CD4-positive, alpha-beta T cell treated with Interleukin-17A for 1 hour (primary cell): ENCODE data around the gene ARHGAP26.

ENCODE experiments used
- DNase-seq: peaks from one replicate; pipeline ENCODE4 v3.0.0-alpha.2; 2020

Gene ARHGAP26

DNA sequence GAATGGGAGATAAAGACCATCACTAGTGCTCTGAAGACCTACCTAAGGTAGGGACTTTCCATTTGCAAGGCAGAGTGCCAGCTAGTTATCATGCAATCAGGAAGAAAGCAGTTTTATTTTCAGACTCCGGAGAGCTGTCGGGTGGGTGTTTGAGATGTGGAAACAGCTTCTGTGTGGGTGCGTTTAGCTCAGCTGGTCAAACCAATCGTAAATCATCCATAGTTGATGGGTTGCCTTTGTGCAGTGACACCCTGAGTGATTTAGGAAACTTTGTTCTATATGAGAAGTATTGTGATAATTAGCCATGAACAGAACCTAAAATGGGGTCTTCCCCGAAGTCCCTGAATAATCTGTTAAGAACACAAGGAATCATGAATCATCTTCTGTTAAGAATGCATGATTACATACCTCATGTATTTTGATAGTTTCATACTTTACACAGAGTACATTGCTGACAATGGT is 284.3 kb downstream of the ARHGAP26 start:
- peak; percentile 24 for DNase-seq

DNA sequence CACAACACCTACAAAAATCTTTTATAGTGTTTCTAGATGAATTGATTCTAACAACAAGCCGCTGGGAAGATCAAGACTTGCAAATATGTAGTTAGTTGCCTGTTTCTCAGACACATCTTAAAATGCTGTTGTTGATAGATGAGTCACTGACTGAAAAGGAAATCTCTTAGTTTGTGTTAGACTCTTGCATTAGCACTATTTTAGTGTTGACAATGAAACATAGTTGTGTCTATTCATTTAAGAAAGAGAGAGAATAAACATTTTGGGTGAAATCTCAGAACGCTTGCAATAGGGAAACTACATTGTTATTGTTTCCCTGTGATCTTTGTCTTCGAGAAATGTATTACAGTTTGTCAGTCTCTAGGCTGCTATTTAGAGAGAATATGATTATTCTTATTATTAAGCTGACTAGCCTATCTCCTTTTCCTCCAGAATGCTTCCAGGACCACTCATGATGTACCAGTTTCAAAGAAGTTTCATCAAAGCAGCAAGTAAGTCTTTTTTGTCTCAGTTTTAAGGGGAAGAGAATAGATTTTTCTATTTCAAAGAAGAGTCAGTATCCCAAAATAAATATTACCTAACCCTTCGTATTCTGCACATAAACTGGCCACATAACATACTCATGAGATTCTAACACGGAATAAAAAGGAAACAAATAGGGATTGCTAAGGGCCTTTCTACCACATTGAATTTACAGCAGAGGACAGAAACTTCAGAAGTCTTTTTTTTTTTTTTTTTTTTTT is 285.6 kb downstream of the ARHGAP26 start:
- DNase-seq: no peak

DNA sequence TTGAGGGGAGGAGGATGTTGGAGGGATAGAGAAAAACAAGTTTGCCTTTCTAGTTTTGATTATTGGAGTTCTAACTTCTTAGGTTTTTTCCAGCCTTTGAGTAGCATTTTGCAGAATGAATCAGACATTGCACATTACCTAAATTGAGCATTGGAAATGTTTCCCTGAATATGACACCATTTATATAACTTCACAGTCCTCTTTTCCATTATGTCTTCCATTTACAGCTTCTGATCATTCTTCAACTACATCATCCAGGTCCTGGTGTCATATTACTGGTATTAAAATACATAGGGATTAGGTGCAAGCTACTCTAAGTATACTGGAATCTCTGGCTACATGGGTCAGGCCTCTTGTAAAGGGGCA is 286.1 kb downstream of the ARHGAP26 start:
- DNase-seq: no peak

DNA sequence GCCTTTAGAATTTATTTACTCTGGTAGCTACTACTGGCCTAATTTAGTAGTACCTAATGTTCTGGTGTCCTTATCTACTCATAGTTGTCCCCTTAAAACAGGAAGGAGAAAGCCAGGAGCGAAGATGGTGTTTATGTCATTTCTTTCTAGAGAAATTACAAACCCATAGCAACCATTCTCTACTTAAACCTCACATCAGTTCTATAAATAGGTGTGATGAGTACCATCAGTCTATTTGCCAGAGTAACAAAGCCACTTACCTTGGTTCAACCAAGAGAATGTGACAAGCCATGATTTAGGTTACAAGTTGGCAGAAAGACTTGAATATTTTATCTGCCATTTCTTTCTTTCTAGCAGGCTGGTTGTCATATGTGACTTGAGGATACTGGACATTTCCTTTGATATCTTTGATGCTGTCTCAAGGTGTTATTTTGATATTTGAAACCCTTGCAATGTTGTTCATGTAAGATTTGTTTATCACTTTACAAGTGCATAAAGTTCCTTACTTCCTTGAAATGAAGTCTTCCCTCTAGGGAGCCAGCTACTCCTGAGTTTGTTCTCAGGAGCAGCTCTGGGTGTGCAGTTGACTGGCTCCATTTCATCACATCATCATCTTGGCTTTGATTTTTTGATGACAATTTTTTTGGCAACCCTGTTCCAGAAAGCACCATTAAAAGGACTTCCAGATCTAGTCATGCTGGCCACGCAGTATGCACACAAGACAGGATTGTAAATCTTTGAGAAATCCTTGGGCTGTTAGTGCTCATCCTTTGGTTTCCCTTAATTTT is 286.8 kb downstream of the ARHGAP26 start:
- no peak for DNase-seq

DNA sequence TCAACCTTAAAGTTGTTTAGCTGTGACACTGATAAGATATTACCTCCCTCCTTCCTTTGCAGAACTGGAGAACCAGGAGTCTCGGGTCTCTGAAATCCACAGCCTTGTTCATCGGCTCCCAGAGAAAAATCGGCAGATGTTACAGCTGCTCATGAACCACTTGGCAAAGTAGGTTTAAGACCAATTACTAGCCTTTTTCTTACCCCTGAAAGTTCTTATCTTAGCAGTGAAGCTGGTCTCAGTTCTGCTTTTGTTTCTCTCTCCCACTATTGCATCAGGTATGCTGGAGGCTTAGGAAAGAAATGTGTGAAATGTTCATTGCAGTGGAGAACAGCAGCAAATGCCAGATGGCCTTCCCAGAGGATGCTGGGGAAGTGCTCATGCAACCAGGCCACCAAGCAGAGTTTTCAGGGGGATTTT is 287.4 kb downstream of the ARHGAP26 start:
- no peak for DNase-seq

DNA sequence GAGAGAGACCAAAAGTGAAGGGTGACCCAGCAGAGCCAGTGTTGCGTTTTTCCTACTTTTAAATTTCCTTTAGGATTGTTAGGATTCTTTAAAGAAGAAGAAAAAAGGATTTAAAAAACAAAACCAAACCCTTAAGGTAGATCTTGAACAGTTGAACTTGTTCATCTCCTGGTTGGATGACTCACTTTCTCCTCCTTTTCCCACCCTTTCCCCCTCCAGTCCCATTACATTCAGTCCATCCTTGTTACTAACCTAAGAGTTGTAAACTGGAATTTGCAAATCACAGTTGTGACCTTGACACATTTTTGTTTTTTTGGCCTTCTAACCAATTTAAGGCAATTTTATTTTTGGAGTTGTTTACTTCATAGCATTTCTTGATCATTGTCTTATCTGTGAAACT is 289.2 kb downstream of the ARHGAP26 start:
- DNase-seq: no peak

DNA sequence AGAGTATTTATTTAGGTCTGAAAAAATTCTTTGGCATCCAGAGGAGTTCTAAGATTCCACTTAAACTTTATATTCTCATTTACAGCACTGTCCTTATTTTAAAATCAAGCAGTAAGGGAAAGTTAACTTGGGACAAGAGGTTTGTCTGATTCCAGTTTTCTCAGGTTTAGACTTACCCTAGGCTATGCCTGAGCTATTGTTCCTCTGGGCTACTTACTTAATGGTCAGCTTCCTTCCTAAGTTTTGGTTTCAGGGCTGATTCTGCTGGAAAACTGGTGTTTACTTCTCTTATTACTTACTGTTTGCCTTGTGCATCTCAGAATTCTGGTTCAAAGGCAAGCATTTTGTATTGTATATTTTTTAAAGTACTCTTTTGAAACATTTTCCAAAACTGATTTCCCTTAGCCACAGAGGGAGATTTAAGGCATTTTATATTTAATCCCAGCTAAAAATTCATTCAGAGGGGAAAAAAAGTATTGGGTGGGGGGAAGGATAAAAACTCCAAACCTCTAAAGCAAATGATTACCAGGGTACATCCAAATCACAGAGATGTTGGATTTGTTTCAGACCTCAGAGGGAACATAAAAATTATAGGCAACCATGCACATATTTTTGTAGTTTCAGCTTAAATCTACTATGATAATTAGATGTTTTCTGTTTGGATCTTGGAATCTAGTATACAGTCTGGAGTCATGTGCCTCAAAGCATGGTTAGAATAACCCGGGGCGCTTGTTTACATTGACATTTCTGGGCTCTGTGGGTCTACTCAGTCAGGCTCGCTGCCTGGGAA is 290.0 kb downstream of the ARHGAP26 start:
- DNase-seq: no peak

DNA sequence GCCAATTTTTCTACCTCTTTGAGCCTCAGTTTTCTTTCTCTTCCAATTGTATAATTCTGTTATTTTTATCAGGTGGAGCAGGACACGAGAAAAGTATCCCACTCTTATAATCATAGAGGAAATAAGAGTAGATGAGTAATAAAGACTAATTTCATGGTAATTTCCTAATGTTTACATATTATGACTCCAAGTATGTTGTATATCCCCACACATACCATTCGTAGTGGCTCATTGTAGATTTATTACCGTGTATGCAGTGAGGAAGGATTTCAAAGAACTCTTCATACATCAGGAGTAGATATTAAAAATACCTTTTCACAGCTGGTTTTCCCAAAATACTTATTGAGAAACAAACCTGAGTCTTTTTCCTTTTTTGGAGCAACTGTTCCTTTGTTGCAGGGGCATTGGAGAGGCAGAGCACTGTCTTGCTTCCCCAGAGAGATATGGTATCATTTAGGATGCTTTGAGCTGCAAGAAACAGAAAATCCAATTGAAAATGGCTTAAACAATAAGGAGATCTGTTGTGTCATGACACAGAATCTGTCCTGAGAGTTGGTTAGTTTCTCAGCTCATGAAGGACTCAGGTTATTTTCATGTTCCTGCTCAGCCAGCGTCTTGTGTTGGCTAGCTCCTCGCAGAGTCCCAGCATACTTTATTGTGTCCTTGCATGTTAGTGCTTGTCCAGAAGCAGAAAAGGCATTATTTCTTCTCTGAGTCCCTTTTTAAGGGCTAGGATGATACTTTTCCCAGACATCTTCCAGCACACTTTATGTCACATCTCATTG is 291.2 kb downstream of the ARHGAP26 start:
- DNase-seq: no peak

DNA sequence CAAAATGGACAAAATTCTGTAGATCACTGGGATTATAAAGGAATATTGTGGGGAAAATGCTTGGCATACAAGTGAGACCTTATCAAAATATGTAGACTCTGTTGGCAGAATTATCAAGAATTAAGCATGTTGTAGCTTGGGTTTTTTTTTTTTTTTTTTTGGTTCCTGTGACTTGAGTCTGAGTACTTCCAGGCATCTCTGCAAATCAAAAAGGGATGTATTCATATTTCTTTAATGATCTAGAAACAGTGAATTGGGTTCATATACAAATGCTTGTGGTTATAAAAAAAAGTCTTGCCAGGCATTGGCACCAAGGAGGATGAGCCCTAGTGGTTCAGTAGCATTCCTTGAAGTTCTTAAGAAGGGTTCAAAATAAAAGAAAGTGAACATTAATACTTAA is 292.2 kb downstream of the ARHGAP26 start:
- no peak for DNase-seq

DNA sequence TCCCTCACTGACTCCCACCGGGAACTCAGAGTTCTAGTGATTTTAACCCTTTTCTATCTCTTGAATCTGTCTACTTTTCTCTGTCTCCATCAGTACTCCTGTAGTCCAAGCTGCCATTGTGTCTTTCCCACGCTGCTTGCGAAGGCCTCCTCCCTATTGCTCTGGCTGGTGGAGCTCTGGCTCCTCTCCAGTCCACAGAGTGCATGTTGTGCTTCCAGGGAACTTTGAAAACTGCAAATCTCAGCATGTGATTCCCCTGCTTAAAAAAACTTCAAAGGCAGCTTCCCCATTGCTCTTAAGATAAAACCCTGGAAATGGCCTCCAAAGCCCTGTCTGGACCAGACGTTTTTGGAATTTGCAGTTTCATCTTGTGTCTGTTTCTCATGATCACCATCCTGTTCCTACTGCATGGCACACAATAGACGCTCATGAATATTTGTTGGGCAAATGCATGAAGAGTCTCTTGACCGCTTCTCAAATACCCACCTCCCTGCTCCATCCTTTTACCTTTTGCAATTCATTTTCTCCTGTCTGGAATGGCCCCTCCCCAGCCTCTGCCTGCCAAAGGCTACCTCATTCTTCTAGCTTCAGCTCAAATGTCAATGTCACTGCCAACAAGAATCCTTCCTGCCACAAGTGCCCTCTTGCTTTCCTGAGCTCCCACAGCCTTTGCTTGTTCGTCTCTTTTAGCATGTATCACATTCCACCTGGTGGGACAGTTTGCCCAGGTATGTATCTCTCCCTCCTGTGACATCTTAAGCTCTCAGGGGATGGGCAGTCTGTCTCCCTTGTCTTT is 293.2 kb downstream of the ARHGAP26 start:
- no peak for DNase-seq

DNA sequence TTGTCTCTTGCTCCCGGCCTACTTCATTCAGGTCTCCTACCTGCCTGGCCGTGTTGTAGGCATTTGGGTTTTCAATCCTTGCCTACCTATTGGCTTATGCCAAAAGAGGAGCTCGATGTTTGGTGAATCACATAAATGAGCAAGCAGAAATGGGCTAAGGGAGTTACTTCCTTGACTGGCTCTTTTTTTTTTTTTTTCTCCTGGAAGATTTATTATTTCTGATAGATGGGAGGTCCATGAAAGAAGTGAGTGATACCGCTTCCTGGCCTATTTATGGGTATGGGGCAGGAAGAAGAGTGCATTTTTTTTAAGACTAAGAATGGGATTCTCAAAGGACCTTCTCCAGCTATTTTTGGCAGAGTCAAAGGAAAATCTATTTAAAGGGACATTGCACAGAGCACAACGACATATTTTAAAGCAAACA is 294.1 kb downstream of the ARHGAP26 start:
- DNase-seq: no peak

DNA sequence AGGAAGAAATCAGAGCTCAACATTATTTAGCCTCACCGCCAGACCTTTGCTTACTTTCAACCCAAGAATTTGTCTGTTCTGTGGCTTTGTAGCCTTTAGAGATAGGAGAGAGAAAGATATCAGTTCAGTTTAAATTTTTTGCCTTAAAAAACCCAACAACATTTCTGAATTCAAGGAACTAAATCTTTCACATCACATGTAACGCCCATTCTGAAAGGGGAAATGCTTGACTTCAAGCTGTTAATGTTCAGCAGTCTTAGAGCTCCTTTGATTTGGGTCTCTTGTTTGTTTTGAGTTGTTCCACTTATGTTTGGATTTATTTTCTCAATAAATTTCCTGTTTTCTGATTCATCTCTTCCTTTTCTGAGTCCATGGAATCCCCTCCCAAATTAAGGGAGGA is 294.5 kb downstream of the ARHGAP26 start:
- no peak for DNase-seq

DNA sequence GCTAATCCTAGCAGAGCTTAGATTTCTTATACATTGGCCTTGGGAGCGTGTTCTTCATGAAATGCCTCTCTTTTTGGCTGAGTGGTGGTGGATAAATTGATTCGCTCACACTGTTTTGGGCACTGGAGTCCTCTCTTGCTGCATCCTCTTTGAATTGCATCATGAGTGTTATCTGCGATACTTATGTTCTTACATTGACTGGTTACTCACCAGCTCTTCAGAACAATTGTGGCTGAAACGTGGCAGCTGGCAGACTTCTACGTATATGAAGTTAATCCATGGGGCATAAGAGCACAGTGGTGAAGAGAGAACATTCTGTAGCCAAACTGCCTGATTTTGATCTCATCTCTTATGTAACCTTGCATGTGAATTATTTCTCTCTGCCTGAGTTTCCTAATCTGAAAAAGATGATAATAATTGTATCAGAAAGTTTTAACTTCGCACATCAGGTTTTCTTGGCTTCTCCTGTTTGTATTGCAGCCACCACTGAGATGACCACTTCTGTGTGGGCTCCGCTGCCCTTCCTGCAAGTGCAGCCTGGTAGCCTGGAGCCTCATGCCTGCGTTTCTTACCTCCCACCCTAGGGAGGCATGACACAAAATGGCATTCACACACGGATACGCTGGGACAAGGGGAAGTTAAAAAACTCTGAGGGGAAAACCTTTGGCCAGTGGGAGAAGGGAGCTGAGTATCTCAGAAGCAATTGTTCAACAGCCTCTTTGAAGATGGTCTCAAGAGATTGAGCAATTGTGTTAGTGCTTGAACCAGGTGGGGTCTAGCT is 295.2 kb downstream of the ARHGAP26 start:
- DNase-seq: no peak

DNA sequence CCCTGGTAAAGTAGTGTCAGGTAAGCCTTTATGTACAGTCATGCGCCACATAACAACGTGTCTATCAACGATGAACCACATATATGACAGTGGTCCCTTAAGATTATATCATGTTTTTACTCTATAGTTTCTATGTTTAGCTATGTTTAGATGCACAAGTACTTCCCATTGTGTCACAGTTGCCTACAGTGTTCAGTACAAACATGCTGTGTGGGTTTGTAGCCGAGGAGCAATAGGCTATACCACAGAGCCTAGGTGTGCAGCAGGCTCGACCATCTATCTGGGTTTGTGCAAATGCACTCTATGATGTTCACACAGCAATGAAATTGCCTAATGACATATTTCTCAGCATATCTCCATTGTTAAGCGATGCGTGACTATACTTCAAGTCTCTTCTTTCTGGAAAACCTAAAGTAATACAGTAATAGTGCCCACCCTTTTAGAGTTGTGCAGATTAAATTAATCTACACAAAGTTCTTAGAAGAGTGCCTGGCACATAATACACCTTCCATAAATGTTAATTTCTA is 295.9 kb downstream of the ARHGAP26 start:
- DNase-seq: no peak

DNA sequence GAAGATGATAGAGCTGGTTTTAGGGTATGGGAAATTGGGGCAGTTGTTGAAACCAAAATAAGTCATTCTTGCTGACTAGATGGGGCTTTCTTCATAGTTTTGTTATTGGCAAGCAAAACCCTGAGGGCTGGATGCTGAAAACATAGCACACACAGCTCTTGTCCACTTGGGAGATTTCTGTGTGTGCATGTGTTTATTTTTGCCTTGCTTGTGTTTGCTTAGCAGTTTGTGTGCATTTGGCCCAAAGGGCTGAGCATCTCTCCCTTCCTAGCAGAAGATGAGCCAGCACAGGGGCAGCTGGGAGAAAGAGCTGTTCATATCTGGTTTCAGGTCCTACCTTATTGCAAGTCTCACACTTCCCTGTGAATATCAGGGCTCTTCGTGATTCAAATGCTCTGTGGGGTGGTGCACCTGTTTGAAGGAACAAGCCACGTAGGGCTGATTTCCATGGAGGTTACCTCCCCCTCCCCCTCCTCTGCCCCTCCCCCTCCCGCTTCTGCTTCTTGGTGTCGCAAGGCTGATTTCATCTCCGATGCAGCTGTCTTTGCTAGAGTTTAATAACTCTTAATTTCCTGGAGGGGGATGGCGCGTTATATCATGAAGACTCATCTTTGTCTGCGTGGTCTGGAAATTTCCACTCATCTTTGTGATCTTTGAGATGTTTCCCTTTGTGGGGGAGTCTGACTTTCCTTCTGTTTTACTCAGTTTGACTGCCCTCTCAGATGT is 296.5 kb downstream of the ARHGAP26 start:
- no peak for DNase-seq

DNA sequence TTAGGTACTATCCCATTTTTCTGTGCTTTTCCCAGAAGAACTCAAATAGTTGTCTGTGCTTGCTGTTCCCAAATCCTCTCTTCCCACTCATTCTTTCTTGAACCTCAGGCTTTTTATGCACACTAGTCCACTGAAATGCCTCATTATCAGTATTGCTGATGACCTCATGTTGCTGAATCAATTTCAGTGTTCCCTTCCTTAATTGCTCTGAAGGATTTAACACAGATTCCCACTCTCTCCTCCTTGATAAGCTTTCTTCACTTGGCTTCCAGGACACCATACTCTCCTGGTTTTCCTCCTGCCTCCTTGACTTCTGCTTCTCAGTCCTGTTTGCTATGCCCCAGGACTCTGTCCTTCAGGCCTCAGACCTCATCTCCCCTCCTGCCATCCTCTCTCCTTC is 298.5 kb downstream of the ARHGAP26 start:
- no peak for DNase-seq

DNA sequence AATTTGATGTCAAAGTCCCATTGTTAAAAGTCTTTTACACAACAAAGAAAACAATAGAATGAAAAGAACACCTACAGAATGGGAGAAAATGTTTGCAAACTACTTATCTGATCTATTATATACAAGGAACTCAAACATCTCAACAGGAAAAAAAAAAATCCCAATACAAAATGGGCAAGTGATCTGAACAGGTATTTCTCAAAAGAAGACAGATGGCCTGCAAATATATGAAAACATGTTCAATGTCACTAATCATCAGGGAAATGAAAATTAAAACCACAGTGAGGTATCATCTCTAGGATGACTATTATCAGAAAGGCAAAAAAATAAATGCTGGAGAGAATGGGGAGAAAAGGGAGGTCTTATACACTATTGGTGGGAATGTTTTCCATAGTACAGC is 301.8 kb downstream of the ARHGAP26 start:
- no peak for DNase-seq

DNA sequence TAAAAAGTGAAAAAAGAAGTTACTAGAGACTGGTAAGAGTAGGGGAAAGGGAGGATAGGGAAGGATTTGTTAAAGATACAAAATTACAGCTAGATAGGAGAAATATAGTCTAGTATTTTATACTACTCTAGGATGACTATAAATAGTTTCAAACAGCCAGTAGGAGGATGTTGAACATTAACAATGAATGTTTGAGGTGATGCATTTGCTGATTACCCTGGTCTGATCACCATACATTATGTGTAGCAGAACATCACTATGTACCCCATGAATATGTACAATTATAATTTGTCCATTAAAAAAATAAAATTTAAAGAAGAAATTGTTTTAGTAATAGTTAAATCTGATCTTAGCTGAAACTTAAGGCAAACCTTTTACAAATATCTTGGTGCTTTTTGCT is 302.6 kb downstream of the ARHGAP26 start:
- DNase-seq: no peak

DNA sequence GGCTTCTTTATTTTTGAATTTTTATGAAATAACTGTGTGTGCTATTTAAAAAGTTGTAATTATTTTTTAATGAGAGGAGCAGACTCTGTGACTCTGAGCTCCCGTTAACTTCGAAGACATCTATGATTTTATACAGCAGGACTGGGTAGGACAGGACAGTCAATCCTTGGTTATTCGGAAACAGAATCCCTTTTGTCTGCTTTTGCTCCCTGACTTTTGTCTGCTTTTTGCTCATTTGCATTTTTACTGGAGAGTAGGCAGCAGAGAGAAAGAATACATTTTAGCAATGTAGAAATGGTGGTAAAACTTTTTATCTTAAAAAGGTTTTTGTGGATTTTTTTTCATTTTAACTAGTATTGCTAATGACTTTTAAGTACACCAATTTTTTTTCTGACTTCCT is 303.6 kb downstream of the ARHGAP26 start:
- no peak for DNase-seq

DNA sequence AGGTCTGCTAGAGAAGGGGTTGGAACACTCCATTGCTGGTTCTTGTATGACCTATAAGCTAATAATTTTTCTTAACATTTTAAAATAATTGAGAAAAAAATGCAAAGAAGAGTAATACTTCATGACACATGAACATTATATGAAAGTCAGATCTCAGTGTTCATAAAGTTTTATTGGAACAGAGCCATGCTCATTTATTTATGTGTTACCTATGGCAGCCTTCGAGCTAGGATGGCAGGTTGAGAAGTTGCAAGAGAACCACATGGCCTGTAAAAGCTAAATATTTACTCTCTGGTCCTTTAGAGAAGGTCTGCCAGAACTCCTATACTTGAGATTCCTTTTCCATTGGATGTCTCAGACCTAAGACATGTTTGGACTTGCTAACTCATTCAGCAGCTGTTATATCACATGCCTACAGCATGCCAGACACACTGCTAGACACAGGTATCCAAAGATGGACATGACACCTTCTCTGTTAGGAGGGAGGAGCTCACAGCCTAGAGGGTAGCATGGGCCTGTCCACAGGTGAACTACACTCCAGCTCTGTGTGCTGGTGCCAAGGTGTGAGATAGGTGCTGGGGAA is 304.3 kb downstream of the ARHGAP26 start:
- DNase-seq: no peak
